Measurements from ENCODE around the gene CLK3. TPM values are rescaled to one million over a fixed set of nuclear protein-coding genes. Genes with fewer than 3 reads are reported as not detected.
A peak's percentile ranks its signal among the peaks of the same experiment; 100 is the strongest.

The CLK3 gene
- total and polyA plus RNA-seq, 2 of the 8 experiments (the other 6 are each of a cell fraction or from before 2014, with no cell fraction given): 43.5 to 67.3 TPM

DNA sequence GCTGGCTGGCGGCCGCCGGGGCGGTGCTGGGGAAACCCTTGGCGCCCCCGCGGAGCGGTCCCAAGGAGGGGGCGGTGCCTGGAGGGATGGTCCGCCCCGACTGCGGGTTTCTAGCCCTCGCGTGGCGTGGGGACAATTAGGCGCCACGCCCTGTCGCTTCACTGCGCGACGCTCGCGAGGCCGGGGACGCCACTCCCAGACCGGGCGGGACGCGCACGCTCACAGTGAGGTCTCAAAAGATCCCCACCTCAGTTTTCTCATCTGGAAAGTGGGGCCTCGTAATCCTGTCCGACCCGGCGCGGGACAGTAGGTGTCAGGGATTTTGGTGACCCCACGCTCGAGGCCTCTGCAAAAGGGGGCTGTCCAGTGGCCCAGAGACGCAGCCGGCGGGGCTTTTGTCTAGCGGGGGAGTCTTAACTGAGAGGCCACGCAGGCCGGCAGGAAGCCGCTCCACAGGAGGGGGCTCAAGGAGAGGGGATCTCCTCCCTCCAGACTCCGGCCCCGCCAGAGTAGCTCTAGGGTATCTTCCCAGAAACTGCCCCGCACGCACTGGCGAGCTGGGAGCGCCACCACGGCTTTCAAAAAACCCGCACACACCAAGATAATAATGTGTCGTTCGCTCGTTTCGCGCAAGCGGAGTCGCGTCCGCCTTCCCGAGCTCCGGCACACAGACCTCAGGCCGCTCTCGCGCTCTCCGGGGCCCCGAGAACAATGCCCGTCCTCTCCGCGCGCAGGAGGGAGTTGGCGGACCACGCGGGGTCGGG lies 710 bp upstream of the CLK3 start (continued):
- peak in 1 of 2 experiments; percentile 99; a peak in 2 of 4 replicates for TF ChIP-seq HDAC2 (IDR thresholded peaks at IDR 0.05; ENCODE audit: borderline replicate concordance in 1 of 2, low read depth in 2 of 2, low read length in 2 of 2)
- TF ChIP-seq BACH1 (IDR thresholded peaks at IDR 0.05; ENCODE audit: low read length): peak; percentile 88
- no peak for TF ChIP-seq MAX (IDR thresholded peaks at IDR 0.05)
- no peak for TF ChIP-seq CHD7 (IDR thresholded peaks at IDR 0.05; ENCODE audit: insufficient replicate concordance, low read length)

Data from H1 (cell line).